Upper lobe of right lung (tissue), 1 donor: ENCODE data around the gene NRL. TPM values are rescaled to one million over a fixed set of nuclear protein-coding genes. Genes with fewer than 3 reads are reported as not detected.

Experiments
- ATAC-seq: fragments of 200-7000 bp; cut with Tn5 transposase; one replicate; pipeline ENCODE4 v1.9.1; 2020; ENCODE audit warnings: mild to moderate bottlenecking, moderate library complexity
- DNase-seq: peaks from one replicate; pipeline ENCODE4 v3.0.0-alpha.2; 2020
- H3K27ac ChIP-seq: fragments of 200-600 bp; one replicate; pipeline ENCODE4 v1.8.0; 2022
- H3K27me3 ChIP-seq: fragments of 200-600 bp; one replicate; pipeline ENCODE4 v1.8.0; 2022; ENCODE audit warnings: mild to moderate bottlenecking
- H3K36me3 ChIP-seq: fragments of 200-600 bp; one replicate; pipeline ENCODE4 v1.8.0; 2022
- H3K4me1 ChIP-seq: fragments of 200-600 bp; one replicate; pipeline ENCODE4 v1.8.0; 2022
- H3K4me3 ChIP-seq: fragments of 200-600 bp; one replicate; pipeline ENCODE4 v1.8.0; 2022; ENCODE audit warnings: mild to moderate bottlenecking
- H3K9me3 ChIP-seq: fragments of 200-600 bp; one replicate; pipeline ENCODE4 v1.8.0; 2022
- intact Hi-C: fragments of 100-400 bp; cut with DNase I; formaldehyde crosslinking; loops from one replicate; pipeline ENCODE4 v1.11.0; 2022
- total RNA-seq: library from RNA; stranded (reverse); fragmentation: NEBNext Ultra II Directional; extraction: Animal tissue kit (Norgen Biotek cat#: 25700); gene quantifications from one replicate; pipeline ENCODE4 v1.2.1, GENCODE V29; 2021
- TF ChIP-seq, protein P1 (sequence below): fragments of 200-600 bp; IDR thresholded peaks from one replicate; pipeline ENCODE4 v1.8.0; 2022; ENCODE audit warnings: antibody characterized with exemption
- donor health status: DM: no; HTN: yes; CAD: no; lungs with severe emphysema.

NRL gene
- total RNA-seq, 1 donor from 2014 or later: 2.8 TPM

DNA sequence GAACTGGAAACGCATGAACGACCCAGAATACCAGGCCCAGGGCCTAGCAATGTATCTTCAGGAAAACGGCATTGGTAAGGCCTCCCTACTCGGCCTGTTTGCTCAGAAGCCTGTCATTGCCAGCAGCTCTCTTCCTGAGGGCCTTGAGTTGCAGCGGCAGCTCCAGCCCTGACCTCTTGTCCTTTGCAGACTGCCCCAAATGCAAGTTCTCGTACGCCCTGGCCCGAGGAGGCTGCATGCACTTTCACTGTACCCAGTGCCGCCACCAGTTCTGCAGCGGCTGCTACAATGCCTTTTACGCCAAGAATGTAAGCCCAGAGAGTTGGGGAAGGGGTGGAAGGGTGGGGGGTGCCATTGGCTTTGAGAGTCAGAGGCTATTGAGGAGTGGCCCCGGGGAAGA is 42.6 kb upstream of the NRL start:
- TF ChIP-seq, protein P1, sequence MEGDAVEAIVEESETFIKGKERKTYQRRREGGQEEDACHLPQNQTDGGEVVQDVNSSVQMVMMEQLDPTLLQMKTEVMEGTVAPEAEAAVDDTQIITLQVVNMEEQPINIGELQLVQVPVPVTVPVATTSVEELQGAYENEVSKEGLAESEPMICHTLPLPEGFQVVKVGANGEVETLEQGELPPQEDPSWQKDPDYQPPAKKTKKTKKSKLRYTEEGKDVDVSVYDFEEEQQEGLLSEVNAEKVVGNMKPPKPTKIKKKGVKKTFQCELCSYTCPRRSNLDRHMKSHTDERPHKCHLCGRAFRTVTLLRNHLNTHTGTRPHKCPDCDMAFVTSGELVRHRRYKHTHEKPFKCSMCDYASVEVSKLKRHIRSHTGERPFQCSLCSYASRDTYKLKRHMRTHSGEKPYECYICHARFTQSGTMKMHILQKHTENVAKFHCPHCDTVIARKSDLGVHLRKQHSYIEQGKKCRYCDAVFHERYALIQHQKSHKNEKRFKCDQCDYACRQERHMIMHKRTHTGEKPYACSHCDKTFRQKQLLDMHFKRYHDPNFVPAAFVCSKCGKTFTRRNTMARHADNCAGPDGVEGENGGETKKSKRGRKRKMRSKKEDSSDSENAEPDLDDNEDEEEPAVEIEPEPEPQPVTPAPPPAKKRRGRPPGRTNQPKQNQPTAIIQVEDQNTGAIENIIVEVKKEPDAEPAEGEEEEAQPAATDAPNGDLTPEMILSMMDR: no peak

GRCh38 chr14:24156840-24157239 is 42.1 kb upstream of the NRL start:
- peaks cover 6% of the 10 kb centered on the region for H3K4me1 ChIP-seq
- intact Hi-C loops: no loop called here
- H3K4me3 ChIP-seq: no peak overlapping the region
- no peak overlapping the region for H3K27ac ChIP-seq
- H3K36me3 ChIP-seq: peaks cover 76% of the 10 kb centered on the region
- H3K27me3 ChIP-seq: no peaks in the 10 kb centered on the region
- no peak for ATAC-seq
- TF ChIP-seq, protein P1: no peak
- DNase-seq: no peak
- H3K9me3 ChIP-seq: no peaks in the 10 kb centered on the region

More for the DNA sequence above, 42.6 kb upstream of the NRL start:
- Histone ChIP-seq H3K27me3 (no peaks in the 10 kb centered on the region), H3K4me3 (no peak overlapping the region), H3K36me3 (peaks cover 73% of the 10 kb centered on the region), H3K9me3 (no peaks in the 10 kb centered on the region), H3K27ac (no peak overlapping the region), H3K4me1 (peaks cover 11% of the 10 kb centered on the region)
- intact Hi-C loops: no loop called here
- DNase-seq (no peak), ATAC-seq (no peak)

- Histone ChIP-seq H3K4me3 (no peak overlapping the region), H3K36me3 (peaks cover 86% of the 10 kb centered on the region), H3K4me1 (no peaks in the 10 kb centered on the region), H3K9me3 (no peaks in the 10 kb centered on the region), H3K27me3 (no peaks in the 10 kb centered on the region), H3K27ac (no peak overlapping the region)
- TF ChIP-seq, protein P1: no peak
- ATAC-seq (no peak), DNase-seq (no peak)
- intact Hi-C loops: no loop called here
Observed at GRCh38 chr14:24155100-24155499, 40.4 kb upstream of the NRL start.

DNA sequence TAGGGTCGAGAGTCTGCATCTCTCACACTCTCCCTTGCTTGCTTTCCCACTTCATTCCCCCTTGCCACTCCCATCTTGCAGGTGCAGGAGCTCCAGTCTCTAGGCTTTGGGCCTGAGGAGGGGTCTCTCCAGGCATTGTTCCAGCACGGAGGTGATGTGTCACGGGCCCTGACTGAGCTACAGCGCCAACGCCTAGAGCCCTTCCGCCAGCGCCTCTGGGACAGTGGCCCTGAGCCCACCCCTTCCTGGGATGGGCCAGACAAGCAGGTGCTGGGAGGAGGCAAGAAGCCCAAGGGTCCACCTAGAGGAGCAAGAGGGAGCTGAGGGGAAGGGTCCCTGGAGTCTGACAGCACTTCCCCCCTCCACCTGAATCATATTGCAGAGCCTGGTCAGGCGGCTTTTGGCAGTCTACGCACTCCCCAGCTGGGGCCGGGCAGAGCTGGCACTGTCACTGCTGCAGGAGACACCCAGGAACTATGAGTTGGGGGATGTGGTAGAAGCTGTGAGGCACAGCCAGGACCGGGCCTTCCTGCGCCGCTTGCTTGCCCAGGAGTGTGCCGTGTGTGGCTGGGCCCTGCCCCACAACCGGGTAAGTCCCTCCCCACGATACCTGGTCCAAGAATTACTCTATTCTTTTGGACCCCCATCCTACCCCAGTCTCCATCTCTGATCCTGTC is 36.8 kb upstream of the NRL start:
- no peak overlapping the region for H3K27ac ChIP-seq
- peaks cover 13% of the 10 kb centered on the region for H3K4me1 ChIP-seq
- no peak overlapping the region for H3K4me3 ChIP-seq
- peaks cover 79% of the 10 kb centered on the region for H3K36me3 ChIP-seq
- no peaks in the 10 kb centered on the region for H3K27me3 ChIP-seq
- TF ChIP-seq, protein P1: no peak
- H3K9me3 ChIP-seq: no peaks in the 10 kb centered on the region
- DNase-seq (no peak), ATAC-seq (no peak)
- intact Hi-C loops: no loop called here

GRCh38 chr14:24150993-24151392 is 36.2 kb upstream of the NRL start:
- H3K36me3 ChIP-seq: peaks cover 73% of the 10 kb centered on the region

More at GRCh38 chr14:24150993-24151392, 36.2 kb upstream of the NRL start:
- H3K4me1 ChIP-seq: peaks cover 14% of the 10 kb centered on the region
- no peaks in the 10 kb centered on the region for H3K9me3 ChIP-seq
- no peak overlapping the region for H3K4me3 ChIP-seq
- DNase-seq: no peak
- no peaks in the 10 kb centered on the region for H3K27me3 ChIP-seq
- TF ChIP-seq, protein P1: no peak
- intact Hi-C loops: no loop called here
- ATAC-seq: no peak
- H3K27ac ChIP-seq: no peak overlapping the region
